ENCODE data around the gene GLRX3. TPM values are rescaled to one million over a fixed set of nuclear protein-coding genes. Genes with fewer than 3 reads are reported as not detected.
"Not testable (repeated sequence)": the region's sequence is repeated elsewhere in the genome, so short reads cannot be mapped to it uniquely, and the experiment has no call there.

GLRX3 gene
- total RNA-seq, 1 experiment from 2014 or later = 181 TPM

DNA sequence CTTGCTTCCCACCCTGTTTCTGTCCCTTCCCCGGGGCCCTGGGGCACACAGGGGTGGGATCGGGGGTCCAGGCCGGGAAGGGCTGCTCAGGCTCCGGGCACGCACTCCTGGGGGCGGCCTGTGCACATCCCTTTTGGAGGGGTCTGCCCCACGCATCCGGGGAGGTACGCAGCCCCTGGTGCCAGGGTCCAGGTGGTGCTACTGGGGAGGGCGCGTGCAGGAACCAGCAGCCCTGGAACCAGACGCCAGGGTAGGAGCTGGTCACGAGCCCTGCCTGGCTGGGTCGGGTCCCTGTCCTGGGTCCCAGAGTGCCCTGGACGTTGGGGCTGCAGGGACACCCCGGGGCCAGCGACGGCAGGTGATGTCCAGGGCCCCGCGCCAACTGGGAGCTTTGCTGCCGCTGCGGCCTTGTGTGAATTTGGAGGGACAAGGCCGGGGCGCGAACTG lies 53.4 kb downstream of the GLRX3 start:
- no peak for DNase-seq (ENCODE audit: low spot score)

DNA sequence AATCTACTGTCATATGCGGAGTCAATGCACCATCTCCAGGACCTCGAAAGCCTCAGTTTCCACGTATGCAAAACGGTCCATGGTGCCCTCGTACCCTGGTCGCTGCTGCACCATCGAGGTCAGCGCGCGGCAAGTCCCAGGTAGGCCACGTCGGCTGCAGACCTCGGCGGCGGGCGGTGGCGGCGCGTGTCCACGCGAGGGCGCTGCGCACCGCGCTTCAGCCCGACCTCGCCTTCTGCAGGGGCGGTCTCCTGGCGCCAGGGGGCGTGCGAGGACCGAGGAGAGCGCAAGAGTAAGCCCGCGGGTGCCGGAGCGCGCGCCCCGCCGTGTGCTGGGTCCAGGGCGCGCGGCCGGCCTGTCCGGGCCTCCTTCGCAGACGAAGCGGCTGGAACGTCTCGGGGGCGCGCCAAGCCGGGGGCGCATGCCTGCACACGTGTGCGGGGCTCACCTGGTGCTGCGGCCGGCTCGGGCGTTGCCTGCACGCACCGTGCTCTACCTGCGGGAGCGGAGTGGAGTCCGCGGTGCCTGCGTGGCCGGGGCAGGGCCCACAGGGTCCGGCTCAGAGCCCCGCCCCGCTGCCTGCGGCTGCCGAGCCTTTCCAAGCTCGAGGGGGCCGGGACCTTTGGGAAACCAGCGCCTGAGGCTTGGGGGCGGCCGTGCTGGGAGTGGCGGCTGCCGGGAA lies 54.0 kb downstream of the GLRX3 start:
- peak; percentile 50 for DNase-seq (ENCODE audit: low spot score)

DNA sequence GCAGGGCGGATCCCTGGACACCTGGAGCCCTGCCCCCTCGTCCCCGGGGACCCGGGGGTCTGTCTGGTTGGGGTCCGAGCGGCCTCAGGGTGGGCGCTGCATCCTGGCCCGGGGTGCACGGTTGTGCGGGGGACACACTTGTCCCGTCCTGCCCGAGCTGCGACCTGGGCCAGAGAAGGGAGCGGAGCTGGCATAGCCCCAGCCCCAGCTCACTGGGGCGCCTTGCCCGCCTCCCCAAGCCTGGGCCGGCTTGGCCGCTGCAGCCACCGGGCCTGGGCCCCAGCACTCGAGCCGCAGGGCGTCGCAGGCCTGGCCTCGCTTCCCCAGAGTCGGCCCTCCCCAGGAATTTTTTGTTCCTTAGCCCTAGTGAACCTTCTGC lies 54.5 kb downstream of the GLRX3 start:
- no peak for DNase-seq (ENCODE audit: low spot score)

DNA sequence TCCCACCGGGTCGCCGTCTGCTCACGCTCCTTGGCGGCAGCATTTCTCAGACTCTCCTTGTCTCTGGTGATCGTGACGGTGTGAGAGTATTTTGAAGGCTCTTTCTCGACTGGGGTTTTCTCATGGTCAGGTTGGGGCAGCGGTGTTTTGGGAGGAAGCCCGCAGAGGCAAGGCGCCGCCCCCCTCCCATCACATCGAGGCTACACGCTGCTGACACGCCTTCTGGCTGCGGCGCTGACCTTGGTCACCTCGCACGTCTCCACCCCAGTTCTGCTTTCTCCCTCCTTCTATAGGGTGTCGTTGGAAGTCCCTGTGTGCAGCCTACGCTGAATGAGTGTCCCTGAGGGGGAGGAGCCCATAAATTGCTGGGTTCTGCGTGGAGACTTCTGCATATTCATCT lies 55.2 kb downstream of the GLRX3 start:
- no peak for DNase-seq (ENCODE audit: low spot score)

DNA sequence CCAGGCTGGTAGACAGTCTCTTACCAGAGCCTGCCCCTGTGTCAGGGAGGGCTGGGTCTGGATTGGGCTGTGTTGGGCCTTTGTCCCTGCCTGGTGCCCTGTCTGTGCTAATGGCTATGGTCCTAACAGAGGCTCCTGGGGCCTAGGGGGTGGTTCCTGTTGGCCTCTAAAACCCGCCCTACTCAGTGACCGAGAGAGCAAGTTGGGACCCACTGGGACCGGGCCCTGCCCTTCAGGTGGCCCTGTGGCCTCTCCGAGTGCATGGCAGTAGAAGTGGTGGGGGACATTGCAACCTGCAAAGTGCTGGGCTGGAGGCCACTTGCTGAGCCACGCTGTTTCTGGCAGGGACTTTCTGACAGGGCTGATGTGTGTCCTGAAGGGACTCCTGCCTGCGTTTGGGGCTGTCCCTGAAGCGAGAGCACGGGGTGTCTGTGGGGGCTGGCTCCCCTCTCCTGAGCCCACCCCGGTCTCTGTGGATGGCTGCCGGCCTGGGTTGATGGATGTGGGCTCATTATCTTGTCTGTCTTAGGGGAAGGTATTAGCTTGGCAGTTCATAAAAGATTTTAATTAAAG lies 56.2 kb downstream of the GLRX3 start:
- no peak for DNase-seq (ENCODE audit: low spot score)

DNA sequence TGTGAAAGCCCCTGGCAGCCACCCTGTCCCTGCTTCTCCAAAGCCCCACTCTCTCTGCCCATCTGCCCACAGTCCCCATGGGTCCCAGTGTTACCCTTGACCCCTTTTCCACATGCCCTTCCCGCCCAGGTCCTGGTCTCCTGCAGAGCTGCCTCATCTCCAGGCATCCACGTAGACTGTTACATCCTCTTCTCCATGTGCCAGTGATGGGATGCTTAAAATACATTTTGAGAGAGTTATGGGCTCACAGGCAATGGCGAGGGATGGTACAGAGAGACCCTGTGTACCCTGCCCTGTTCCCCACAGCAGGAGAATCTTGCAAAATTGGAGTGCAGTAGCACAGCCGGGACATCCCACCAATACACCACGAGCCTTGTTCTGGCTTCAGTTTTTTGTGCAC lies 56.8 kb downstream of the GLRX3 start:
- no peak for DNase-seq (ENCODE audit: low spot score)

DNA sequence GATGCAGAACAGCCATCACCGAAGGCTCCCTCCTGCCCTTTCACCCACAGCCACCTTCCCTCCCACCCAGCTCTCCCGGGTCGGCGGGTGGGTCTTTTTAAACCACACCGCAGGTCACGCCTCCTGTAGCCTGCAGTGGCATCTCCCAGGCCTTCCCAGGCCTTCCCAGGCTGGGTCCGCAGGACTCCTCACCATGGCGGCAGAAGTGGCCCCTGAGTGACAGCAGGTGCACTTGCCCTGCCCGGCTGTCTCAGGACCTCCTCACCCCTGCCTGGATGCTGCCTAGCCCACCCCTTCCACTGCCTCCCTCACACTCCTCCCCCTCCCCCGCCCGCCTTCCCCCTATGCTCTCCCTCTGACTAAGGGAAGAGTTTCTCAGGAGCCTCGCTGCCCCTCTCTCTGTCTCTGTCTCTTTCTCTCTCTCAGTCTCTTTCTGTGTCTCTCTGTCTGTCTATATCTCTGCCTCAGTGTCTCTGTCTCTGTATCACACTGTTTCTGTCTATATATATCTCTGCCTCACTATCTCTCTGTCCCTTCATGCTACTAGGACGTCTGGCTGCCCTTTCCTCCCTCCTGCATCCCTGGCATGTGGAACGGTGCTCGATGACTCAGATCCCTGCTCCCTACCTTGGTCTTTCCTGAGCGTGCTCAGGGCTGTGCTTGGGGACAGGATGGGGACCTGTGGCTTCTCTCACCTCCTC lies 57.5 kb downstream of the GLRX3 start:
- no peak for DNase-seq (ENCODE audit: low spot score)

DNA sequence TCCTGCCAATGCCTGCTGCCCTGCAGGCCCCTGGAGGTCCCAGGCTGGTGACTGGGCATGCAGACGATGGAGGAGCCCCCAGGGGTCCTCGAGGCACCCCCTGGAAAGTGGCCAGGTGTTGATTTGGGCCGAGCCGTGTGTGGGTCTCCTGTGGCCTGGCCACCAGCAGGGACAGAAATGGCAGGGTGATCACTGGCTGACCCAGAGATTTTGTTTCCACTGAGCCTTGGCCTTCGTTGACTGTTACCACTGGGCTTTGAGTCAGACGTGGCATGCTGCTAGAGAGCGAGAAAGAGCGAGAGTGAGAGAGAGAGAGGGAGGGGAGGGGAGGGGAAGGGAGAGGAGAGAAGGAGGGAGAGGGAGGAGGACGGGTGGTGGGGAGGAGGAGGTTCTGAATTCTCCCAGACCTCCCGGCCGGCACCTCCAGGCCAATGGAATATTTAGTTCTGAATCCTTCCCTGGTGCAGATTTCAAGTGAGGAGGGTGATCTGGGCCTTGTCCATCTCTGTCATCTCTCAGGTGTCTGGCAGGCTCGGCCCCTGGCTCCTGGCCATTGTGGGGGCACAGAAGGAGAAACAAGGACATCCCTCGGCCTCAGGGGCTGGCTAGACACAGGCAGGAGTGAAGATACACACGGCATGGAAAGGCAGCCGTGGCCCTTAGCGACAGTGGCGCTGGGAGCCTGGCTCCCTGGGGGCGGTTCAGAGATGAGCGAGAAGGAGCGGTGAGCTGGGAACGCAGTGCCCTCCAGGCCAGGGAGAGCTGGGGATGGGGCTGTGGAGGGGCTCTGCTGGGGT lies 58.2 kb downstream of the GLRX3 start:
- DNase-seq (ENCODE audit: low spot score) = no peak

DNA sequence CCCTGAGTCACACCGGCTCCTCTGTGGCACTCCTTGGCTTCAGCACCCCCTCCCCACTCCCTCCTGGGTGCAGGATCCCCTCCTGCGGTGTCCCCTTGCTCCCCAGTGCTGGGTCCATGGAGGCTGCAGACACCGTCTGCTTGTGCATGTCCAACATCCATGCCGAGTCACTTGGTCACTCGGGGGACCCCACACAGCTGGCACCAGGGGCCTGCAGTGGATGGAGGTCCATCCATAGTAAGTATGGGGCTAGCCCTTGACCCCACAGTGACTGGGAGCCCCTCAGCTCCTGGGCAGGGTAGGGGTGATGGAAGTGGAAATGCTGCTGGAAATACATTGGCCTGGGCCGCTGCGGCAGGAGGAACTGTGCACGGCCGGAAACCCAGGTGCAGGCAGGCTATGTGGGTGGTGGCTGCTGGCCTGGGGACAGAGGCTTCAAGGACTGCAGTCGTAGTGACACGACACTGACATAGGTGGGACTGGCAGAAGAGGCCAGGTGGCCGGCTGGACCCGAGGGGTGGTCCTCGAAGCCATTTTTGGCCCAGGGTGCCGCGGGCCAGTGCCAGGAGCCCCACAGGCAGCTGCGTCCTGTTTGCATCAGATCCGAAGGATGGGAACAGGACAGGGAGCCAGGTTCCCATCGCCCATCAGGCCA lies 58.9 kb downstream of the GLRX3 start:
- DNase-seq (ENCODE audit: low spot score) = no peak

DNA sequence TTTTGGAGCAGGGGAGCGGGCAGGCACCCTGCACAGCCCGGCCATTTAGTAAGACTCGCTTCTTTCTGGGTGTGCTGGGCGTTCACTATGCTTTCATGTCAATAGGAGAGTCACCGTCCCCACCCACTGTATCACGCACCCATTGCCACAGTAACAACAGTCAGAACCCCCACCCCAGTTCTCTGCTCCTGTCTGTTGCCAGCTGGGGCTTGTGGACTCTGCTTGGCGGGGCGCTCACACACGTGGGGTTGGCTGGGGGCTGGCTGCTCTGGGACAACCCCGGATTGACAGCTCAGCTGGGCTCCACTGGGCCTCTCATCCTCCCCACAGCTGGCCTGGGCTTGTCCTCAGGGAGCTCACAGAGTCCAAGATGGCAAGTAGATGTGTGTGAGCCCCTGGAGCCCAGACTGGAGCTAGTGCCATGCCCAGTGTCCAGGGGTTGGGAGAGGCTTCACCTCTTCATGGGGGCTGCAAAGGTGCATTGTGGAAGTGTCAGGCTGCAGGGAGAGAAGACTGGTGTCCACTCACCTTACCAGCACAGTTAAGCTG lies 59.6 kb downstream of the GLRX3 start:
- no peak for DNase-seq (ENCODE audit: low spot score)

DNA sequence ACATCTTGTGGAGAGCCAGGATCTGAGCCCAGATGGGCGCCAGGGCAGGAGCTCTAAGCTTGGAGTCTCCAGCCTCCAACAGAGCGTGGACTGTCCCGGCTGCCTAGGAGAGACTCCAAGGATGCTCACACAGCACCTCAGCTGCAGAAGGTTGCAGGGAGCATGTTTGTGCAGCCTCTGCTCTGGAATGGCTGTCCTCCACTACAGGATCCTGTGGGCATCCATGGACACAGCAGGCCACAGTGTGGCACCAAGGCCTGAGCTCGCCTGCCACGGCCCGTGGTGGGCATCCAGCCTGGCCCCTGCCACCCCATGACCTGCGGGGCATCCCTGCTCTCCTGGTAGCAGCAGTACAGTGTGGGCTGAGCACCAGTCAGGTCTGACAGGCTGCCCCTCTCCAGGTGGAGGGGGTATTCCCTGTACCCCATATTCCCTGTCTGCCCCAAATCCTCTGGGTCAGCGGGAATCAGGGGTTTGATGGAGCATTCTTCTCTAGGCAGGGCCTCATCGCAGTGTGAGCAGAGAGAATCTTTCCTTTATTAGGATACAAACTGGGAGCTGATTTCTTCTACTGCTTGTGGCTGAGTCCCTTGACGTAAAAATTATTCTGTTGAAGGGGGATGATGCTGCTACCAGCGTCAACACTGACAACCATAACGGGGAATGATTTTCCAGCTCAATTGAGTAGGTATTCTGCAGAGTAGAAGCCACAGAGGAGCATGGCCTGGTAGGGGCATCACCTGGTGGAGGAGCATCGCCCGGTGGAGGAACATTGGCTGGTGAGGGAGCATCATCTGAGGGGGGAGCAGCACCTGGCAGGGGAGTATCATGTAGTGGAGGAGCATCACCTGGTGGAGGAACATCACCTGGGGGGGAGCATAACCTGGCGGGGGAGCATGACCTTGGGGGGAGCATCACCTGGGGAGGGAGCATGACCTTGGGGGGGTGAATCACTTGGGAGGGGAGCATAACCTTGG lies 60.6 kb downstream of the GLRX3 start:
- no peak for DNase-seq (ENCODE audit: low spot score)

DNA sequence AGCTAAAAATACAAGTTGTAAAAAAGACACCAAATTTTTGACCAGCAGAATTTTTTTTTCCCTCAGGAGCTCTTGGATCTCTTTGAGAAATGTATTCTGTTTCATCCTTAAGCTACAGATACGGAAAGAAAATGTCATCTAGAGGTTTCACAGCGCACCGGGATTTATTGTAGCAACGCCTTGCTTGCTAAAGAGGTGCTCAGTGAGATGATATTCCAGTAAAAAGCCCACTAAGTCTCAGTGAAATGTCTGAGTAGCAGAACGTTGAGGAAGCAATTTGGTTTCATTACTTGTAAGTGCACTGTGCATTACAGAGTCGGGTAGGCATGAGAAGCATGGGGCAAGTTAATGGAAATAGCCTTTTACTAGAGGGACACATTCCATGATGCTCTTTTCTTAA lies 62.5 kb downstream of the GLRX3 start:
- no peak for DNase-seq (ENCODE audit: low spot score)

DNA sequence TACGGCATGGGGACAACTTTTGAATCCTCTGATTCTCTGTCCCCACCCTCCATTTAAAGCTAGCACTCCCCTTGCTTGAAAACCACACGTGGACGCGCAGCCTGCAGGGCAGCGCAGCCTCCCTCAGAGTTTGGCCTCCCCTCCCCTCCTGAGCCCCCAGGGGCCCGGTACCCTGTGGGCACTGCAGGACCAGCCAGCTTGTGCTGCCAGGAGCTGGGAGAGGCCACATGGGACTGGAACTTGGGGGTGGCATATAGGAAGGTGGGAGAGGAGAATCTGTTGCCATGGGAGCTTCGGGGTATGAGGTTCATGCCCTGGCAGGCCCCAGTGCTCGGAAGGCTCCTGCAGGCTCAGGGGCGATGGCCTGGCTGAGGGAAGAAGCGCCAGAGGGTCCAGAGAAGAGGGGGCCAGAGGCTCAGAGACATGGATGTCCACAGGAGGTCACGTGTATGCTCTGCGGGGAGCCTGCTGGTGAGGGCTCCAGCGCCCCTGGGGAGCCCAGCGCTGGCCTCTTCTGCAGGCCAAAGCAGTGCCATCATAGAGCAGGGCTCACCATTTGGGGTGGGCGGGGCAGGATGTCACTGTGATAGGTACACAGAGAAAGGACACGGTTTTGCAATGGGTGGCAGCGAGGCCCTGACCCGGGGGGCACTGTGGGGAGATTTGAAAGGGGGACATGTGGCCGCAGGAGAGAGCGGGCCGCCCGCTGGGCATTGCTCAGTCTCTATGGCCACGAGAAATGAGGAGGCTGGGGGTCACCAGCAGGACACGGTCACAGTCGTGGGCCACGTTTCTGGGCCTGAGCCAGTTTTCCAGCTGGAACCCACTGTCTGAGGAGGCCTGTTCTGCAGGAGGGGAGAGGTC lies 64.2 kb downstream of the GLRX3 start:
- no peak for DNase-seq (ENCODE audit: low spot score)

DNA sequence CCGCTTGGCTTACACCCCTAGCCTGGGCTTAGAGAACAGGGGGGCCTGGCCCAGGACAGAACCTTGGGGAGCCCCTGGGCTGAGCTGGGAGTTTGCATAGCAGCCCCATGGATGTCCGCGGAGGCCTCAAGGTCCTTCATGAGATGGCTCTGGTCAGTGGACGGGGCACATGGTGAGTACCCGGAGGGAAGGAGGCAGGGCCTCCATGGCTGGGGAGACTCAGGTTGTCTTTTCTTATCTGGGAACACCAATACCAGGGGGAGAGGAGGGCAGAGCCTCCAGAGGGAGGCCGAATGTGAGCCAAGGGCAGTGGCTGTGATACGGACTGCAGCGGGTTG lies 64.8 kb downstream of the GLRX3 start:
- DNase-seq (ENCODE audit: low spot score) = no peak

DNA sequence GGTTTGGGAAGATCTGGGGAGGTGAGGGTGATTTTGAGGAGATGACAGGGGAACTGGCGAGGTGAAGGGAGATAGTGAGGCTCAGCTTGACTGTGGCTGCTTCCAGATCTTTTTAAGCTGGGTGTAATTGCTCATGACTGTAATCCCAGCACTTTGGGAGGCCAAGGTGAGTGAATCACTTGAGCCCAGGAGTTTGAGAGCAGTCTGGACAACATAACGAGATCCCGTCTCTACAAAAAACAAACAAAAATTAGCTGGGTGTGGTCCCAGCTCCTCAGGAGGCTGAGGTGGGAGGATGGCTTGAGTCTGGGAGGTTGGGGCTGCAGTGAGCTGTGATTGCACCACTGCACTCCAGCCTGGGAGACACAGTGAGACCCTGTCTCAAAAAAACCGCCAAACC lies 66.0 kb downstream of the GLRX3 start:
- not testable (repeated sequence) for DNase-seq (ENCODE audit: low spot score)

DNA sequence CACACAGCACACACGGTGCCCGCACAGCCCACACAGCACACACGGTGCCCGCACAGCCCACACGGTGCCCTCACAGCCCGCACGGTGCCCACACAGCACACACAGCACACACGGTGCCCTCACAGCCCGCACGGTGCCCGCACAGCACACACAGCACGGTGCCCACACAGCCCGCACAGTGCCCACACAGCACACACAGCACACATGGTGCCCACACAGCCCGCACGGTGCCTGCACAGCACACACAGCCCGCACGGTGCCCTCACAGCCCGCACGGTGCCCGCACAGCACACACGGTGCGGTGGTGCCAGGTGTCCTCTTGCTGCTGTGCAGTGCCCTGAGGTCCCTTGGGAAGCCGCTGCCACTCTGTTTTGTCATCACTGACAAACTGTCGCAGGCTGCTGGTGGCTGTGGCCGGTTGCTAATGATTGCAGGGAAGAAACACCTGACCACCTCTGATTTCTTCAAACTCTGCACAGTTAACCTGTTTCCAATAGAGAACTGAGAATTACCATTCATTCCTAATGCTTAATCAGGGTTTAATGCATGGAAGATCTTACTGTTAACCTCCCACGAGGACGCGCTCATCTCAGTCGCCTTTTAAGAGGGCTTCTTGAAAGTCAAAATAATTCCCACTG lies 66.9 kb downstream of the GLRX3 start:
- no peak for DNase-seq (ENCODE audit: low spot score)

DNA sequence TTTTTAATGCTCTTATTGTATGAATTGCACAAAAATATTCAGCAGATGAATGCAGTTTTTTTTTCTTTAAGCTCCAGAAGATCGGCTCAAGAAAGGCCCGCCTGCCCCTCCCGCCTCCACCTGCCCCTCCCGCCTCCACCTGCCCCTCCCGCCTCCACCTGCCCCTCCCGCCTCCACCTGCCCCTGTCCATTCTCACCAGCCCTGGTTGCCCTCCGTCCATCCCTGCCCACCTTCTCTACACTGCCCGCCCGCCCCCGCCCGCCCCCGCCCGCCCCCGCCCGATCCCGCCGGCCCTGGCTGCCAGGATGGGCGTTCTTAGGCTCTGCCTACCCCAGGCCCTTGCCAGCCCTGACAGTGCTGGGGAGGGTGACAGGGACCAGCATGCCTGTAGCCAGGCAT lies 67.4 kb downstream of the GLRX3 start:
- DNase-seq (ENCODE audit: low spot score) = no peak

DNA sequence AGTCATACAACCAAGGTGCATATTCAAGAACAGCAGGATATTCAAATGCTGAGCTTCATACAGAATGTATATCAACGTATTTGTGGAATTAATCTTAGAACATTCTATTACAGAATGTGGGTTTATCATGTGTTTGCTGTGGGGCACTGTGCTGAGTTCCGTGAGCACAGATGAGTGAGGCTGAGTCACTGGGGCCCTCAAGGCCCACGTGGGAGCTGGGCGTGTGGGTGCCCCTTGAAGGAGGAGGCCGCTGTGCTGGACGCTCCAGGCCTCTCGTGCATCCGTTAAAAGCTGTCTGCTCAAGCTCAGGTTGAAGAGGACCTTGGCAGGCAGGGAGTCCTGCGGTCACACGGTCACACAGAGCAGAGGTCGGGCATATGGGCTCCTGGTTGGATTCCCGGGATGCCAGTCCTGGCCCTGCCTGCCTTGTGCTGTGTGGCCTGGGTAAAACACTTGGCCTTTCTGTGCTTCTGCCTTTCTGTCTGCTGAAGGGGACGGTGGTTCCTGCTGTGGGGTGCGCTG lies 70.1 kb downstream of the GLRX3 start:
- no peak for DNase-seq (ENCODE audit: low spot score)

DNA sequence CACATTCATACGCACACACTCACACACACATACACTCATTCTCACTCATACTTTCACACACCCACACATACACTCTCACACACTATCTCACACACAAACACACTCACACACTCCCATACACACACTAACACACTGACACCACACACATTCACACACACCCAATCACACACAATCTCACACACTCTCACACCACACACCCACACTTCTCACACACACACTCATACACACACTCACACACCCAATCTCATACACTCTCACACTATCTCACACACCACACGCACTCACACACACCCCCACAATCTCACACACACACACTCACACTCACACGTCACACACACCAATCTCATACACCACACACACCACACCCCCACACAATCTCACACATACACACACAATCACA lies 71.0 kb downstream of the GLRX3 start:
- DNase-seq (ENCODE audit: low spot score) = no peak
